Mesothelial cell of epicardium (in vitro differentiated cells): ENCODE results near the gene TMEM51. TPM values are rescaled to one million over a fixed set of nuclear protein-coding genes. Genes with fewer than 3 reads are reported as not detected.

Experiments
- DNase-seq, 2 experiments: peaks; one replicate each; pipeline ENCODE4 v3.0.0; 2021; ENCODE audit warnings: low spot score in 2 of 2; ENCODE audit not compliant: unreplicated experiment in 2 of 2
- H3K27ac Mint-ChIP-seq: 2 replicates; pipeline ENCODE4 v1.8.0; 2021; ENCODE audit warnings: mixed read lengths
- H3K27me3 Mint-ChIP-seq: 2 replicates; pipeline ENCODE4 v1.8.0; 2021; ENCODE audit warnings: low read depth, mixed read lengths
- H3K36me3 Mint-ChIP-seq: 2 replicates; pipeline ENCODE4 v1.8.0; 2021; ENCODE audit warnings: mixed read lengths
- H3K4me1 Mint-ChIP-seq: 2 replicates; pipeline ENCODE4 v1.8.0; 2021; ENCODE audit warnings: mixed read lengths
- H3K4me3 Mint-ChIP-seq: 2 replicates; pipeline ENCODE4 v1.8.0; 2021; ENCODE audit warnings: mild to moderate bottlenecking, moderate library complexity, mixed read lengths
- H3K9me3 Mint-ChIP-seq: 2 replicates; pipeline ENCODE4 v1.8.0; 2021; ENCODE audit warnings: mixed read lengths
- total RNA-seq: library from RNA; stranded (reverse); gene quantifications from 3 replicates; pipeline ENCODE4 v1.2.1, GENCODE V29; 2021
- TF ChIP-seq, protein P1 (sequence below): fragments of 200-600 bp; sonication (generic); IDR thresholded peaks from one replicate; pipeline ENCODE4 v1.5.0; 2021; ENCODE audit warnings: antibody characterized with exemption; ENCODE audit not compliant: unreplicated experiment

TMEM51 gene
- total RNA-seq, 1 donor from 2014 or later: 10.9 TPM

GRCh38 chr1:15196807-15197530, 43.4 kb downstream of the TMEM51 start:
- H3K9me3 Mint-ChIP-seq: no peaks in the 10 kb centered on the region
- no peaks in the 10 kb centered on the region for H3K27me3 Mint-ChIP-seq
- H3K36me3 Mint-ChIP-seq: no peaks in the 10 kb centered on the region
- H3K4me1 Mint-ChIP-seq: peaks cover 21% of the 10 kb centered on the region
- H3K4me3 Mint-ChIP-seq: no peak overlapping the region
- no peak overlapping the region for H3K27ac Mint-ChIP-seq
- DNase-seq: no peak
- TF ChIP-seq, protein P1, sequence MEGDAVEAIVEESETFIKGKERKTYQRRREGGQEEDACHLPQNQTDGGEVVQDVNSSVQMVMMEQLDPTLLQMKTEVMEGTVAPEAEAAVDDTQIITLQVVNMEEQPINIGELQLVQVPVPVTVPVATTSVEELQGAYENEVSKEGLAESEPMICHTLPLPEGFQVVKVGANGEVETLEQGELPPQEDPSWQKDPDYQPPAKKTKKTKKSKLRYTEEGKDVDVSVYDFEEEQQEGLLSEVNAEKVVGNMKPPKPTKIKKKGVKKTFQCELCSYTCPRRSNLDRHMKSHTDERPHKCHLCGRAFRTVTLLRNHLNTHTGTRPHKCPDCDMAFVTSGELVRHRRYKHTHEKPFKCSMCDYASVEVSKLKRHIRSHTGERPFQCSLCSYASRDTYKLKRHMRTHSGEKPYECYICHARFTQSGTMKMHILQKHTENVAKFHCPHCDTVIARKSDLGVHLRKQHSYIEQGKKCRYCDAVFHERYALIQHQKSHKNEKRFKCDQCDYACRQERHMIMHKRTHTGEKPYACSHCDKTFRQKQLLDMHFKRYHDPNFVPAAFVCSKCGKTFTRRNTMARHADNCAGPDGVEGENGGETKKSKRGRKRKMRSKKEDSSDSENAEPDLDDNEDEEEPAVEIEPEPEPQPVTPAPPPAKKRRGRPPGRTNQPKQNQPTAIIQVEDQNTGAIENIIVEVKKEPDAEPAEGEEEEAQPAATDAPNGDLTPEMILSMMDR: no peak

GRCh38 chr1:15197591-15198447, 44.3 kb downstream of the TMEM51 start:
- Mint-ChIP-seq H3K36me3 (no peaks in the 10 kb centered on the region), H3K4me1 (peaks cover 21% of the 10 kb centered on the region), H3K27ac (no peak overlapping the region), H3K9me3 (no peaks in the 10 kb centered on the region), H3K27me3 (no peaks in the 10 kb centered on the region), H3K4me3 (no peak overlapping the region)
- no peak for DNase-seq
- TF ChIP-seq, protein P1: no peak

- no peaks in the 10 kb centered on the region for H3K36me3 Mint-ChIP-seq
- H3K4me1 Mint-ChIP-seq: peaks cover 21% of the 10 kb centered on the region
- H3K27ac Mint-ChIP-seq: no peak overlapping the region
- no peaks in the 10 kb centered on the region for H3K9me3 Mint-ChIP-seq
- no peaks in the 10 kb centered on the region for H3K27me3 Mint-ChIP-seq
- no peak overlapping the region for H3K4me3 Mint-ChIP-seq
- TF ChIP-seq, protein P1: no peak
- DNase-seq: no peak
Observed at GRCh38 chr1:15198684-15199083, 45.1 kb downstream of the TMEM51 start.

DNA sequence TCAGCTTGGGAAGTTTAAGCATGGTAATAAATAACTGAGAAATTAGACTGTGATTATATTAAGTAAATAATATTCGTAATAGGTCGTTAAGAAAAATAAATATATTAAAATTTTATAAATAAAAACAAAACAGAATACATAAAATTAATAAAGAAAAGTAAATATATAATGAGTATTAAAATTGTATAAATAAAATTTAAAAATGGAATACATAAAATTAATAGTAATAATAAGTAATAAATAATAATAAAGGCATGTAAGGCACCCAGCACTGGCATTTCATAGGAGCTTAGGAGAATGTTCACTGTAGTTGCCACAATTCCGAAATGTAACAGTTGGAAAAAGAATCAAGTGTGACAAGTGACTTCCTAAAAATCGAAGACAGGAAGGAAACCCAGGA, 47.7 kb downstream of the TMEM51 start:
- TF ChIP-seq, protein P1: no peak
- Mint-ChIP-seq H3K9me3 (no peaks in the 10 kb centered on the region), H3K27me3 (no peaks in the 10 kb centered on the region), H3K4me3 (no peak overlapping the region), H3K4me1 (peaks cover 21% of the 10 kb centered on the region), H3K36me3 (no peaks in the 10 kb centered on the region), H3K27ac (no peak overlapping the region)
- no peak for DNase-seq

- Mint-ChIP-seq H3K4me3 (no peak overlapping the region), H3K36me3 (no peaks in the 10 kb centered on the region), H3K4me1 (peaks cover 24% of the 10 kb centered on the region)
Observed at GRCh38 chr1:15201849-15202551, 48.5 kb downstream of the TMEM51 start.

More at GRCh38 chr1:15201849-15202551, 48.5 kb downstream of the TMEM51 start:
- TF ChIP-seq, protein P1: no peak
- DNase-seq: no peak
- Mint-ChIP-seq H3K27ac (no peak overlapping the region), H3K9me3 (no peaks in the 10 kb centered on the region), H3K27me3 (no peaks in the 10 kb centered on the region)
